Endothelial cell of umbilical vein (primary cell): ENCODE data around the gene MYOZ3. TPM values are rescaled to one million over a fixed set of nuclear protein-coding genes. Genes with fewer than 3 reads are reported as not detected.

Source experiments
- BruUV-seq: library from RNA; stranded (reverse); fragments of 400-500 nt; replicated peaks from 2 replicates; lab custom pipeline; 2021; lab: Mats Ljungman, UMichigan
- CTCF ChIA-PET: fragments of 300-600, 350-600 bp; sonication (Branson Sonifier 250); formaldehyde crosslinking; loops from one replicate; lab custom pipeline; 2021; ENCODE audit warnings: antibody characterized with exemption, inconsistent platforms; lab: Charles Lee
- POLR2A ChIA-PET: fragments of 300-600, 350-600 bp; sonication (Branson Sonifier 250); formaldehyde crosslinking; loops from one replicate; lab custom pipeline; 2021; ENCODE audit warnings: antibody characterized with exemption, inconsistent platforms; lab: Charles Lee
- DNase-seq: peaks from one replicate; pipeline ENCODE4 v3.0.0-alpha.2; 2011; ENCODE audit warnings: low read depth, low spot score
- FAIRE-seq: peaks from 2 replicates; lab custom pipeline; 2011; peaks lifted over from hg19 to GRCh38; lab: Jason Lieb, UNC
- H2AFZ ChIP-seq: 2 replicates; pipeline ENCODE4 v1.6.0; 2012; ENCODE audit warnings: low read depth, low read length, control low read depth, inconsistent platforms
- H3K27ac ChIP-seq: 2 replicates; pipeline ENCODE4 v1.5.1; 2011; ENCODE audit warnings: low read depth, mild to moderate bottlenecking, control low read depth, low read length, moderate library complexity; ENCODE audit not compliant: insufficient read depth
- H3K27me3 ChIP-seq, 2 experiments: 2 replicates each; pipeline versions ENCODE4 v1.6.0 to v1.6.1; 2011; ENCODE audit warnings: low read length in 2 of 2, mixed read lengths in 1 of 2; ENCODE audit not compliant: control insufficient read depth in 2 of 2, insufficient read depth in 2 of 2
- H3K36me3 ChIP-seq, 2 experiments: 2 replicates in 1 of 2; 3 replicates in 1 of 2; pipeline ENCODE4 v1.5.1; 2011; ENCODE audit warnings: low read length in 2 of 2, mild to moderate bottlenecking in 1 of 2, moderate library complexity in 1 of 2; ENCODE audit not compliant: control insufficient read depth in 2 of 2, insufficient read depth in 2 of 2; ENCODE audit errors: extremely low read depth in 1 of 2
- H3K4me1 ChIP-seq: 3 replicates; pipeline ENCODE4 v1.5.1; 2011; ENCODE audit warnings: mild to moderate bottlenecking, low read length; ENCODE audit not compliant: control insufficient read depth, insufficient read depth; ENCODE audit errors: extremely low read depth
- H3K4me2 ChIP-seq: 2 replicates; pipeline ENCODE4 v1.6.1; 2011; ENCODE audit warnings: low read length, control low read depth, mixed read lengths; ENCODE audit not compliant: insufficient read depth
- H3K4me3 ChIP-seq, 3 experiments: fragments of 200-600 bp in 1 of 3; sonication (generic), shearing (Covaris generic) in 1 of 3; replicated peaks in 1 of 3; 2 replicates each; pipeline ENCODE4 v1.5.1; 2011 to 2016; ENCODE audit warnings: control low read depth in 3 of 3, low read length in 3 of 3, mild to moderate bottlenecking in 2 of 3, inconsistent platforms in 1 of 3, low read depth in 1 of 3, moderate library complexity in 1 of 3; ENCODE audit not compliant: insufficient read depth in 1 of 3
- H3K79me2 ChIP-seq: 2 replicates; pipeline ENCODE4 v1.6.0; 2012; ENCODE audit warnings: low read length, inconsistent platforms; ENCODE audit not compliant: control insufficient read depth, insufficient read depth
- H3K9ac ChIP-seq: replicated peaks from 2 replicates; pipeline ENCODE3; 2011; ENCODE audit warnings: low read length, control low read depth; ENCODE audit not compliant: insufficient read depth; ENCODE audit errors: extremely low read depth
- H3K9me1 ChIP-seq: replicated peaks from 3 replicates; pipeline ENCODE4 v1.6.0; 2011; ENCODE audit warnings: mild to moderate bottlenecking, low read length; ENCODE audit not compliant: control insufficient read depth, insufficient read depth; ENCODE audit errors: extremely low read depth
- H3K9me3 ChIP-seq: replicated peaks from 2 replicates; pipeline ENCODE4 v1.5.1; 2012; ENCODE audit warnings: low read length, inconsistent platforms; ENCODE audit not compliant: control insufficient read depth, insufficient read depth
- H4K20me1 ChIP-seq: replicated peaks from 2 replicates; pipeline ENCODE3; 2011; ENCODE audit warnings: mild to moderate bottlenecking, low read length; ENCODE audit not compliant: control insufficient read depth, insufficient read depth; ENCODE audit errors: extremely low read depth
- EZH2 ChIP-seq: IDR thresholded peaks from 2 replicates; pipeline ENCODE4 v1.6.1; 2012; ENCODE audit warnings: borderline replicate concordance, low read depth, mild to moderate bottlenecking, moderate library complexity, low read length, inconsistent platforms; ENCODE audit not compliant: severe bottlenecking
- FOS ChIP-seq: IDR thresholded peaks from 2 replicates; pipeline ENCODE4 v1.6.1; 2011; ENCODE audit warnings: mild to moderate bottlenecking, low read length, moderate library complexity, borderline replicate concordance; ENCODE audit not compliant: insufficient read depth
- GATA2 ChIP-seq: IDR thresholded peaks from 2 replicates; pipeline ENCODE4 v1.7.0; 2011; ENCODE audit warnings: low read depth, mild to moderate bottlenecking, moderate library complexity, mixed read lengths, low read length; ENCODE audit not compliant: insufficient read length, insufficient read depth
- JUN ChIP-seq: IDR thresholded peaks from 2 replicates; pipeline ENCODE4 v1.6.1; 2011; ENCODE audit warnings: borderline replicate concordance, low read depth; ENCODE audit not compliant: insufficient read length, insufficient read depth
- MYC ChIP-seq: IDR thresholded peaks from one replicate; pipeline ENCODE4 v1.6.1; 2011; ENCODE audit warnings: mild to moderate bottlenecking, low read depth, low read length
- POLR2A ChIP-seq: IDR thresholded peaks from 2 replicates; pipeline ENCODE4 v1.6.1; 2012; ENCODE audit warnings: low read depth, mild to moderate bottlenecking, control low read depth, low read length
- POLR2AphosphoS5 ChIP-seq: IDR thresholded peaks from 2 replicates; pipeline ENCODE4 v1.6.1; 2012; ENCODE audit warnings: low read depth, mild to moderate bottlenecking, control low read depth, low read length, moderate library complexity; ENCODE audit not compliant: insufficient read depth
- dilution Hi-C: fragments of 300-500 bp; cut with MboI; formaldehyde crosslinking; loops from one replicate; pipeline ENCODE4 v1.15.0; 2019; ENCODE audit warnings: low sequenced_read_pairs; ENCODE audit not compliant: extremely low pct_ligation_motif_present
- intact Hi-C: fragments of 100-400 bp; cut with micrococcal nuclease; formaldehyde crosslinking; loops from one replicate; pipeline ENCODE4 v1.10.0; 2022
- polyA plus RNA-seq, 4 experiments: library from polyadenylated mRNA; depleted of rRNA in 3 of 4; stranded (reverse) in 3 of 4; unstranded in 1 of 4; fragments of >200 nt; gene quantifications; 2 replicates each; pipeline versions ENCODE4 v1.2.1 to v1.2.3, GENCODE V29; 2011 to 2012; ENCODE audit warnings: missing spikeins in 1 of 4
- total RNA-seq: library from RNA; stranded (reverse); gene quantifications from 2 replicates; pipeline ENCODE4 v1.2.3, GENCODE V29; 2021
- TF ChIP-seq, protein P1 (sequence below), 2 donors: IDR thresholded peaks; 1 replicate in 1 of 2; 2 replicates in 1 of 2; pipeline ENCODE4 v1.5.1; 2011; ENCODE audit warnings: low read length in 2 of 2, mild to moderate bottlenecking in 2 of 2, moderate library complexity in 2 of 2, control low read depth in 1 of 2, inconsistent platforms in 1 of 2, low read depth in 1 of 2; ENCODE audit not compliant: insufficient read depth in 1 of 2; ENCODE audit errors: extremely low read depth in 1 of 2
- TF ChIP-seq, protein P2 (sequence below): IDR thresholded peaks from 2 replicates; pipeline ENCODE4 v1.6.1; 2011; ENCODE audit not compliant: insufficient read depth, insufficient read length

The MYOZ3 gene
- total and polyA plus RNA-seq, 2 donors (not counting 3 experiments of a cell fraction or from before 2014, with no cell fraction given) = 0.43 to 1.1 TPM

DNA sequence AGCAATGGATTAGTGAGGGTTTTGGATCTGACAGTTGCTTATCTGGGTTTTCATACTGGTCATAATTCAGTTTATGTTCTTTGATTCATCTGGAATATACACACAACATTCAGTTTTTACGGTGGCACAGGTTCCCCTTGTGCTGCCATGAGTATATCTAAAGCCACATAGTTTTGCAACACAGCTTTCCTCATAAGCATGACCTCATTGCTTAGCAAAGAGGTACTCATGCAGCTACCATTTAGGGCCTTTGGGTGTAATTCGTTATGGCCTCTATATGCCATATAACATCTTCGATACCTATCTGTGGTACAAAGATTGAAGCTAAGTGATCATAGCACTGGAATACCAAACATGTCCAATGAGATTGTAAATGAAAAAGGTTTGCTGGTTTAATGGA, 42.7 kb downstream of the MYOZ3 start:
- no peak overlapping the region for H3K4me3 ChIP-seq
- H3K4me1 ChIP-seq = peaks cover 23% of the 10 kb centered on the region
- no peak overlapping the region for H3K4me2 ChIP-seq
- intact Hi-C loops = loop anchor here (5.0 kb wide), 1 partner anchor 246 kb away; no protein-coding TSS in a partner anchor
- no peak overlapping the region for H3K9ac ChIP-seq
- CTCF ChIA-PET = interaction anchor here (0.6 to 2.1 kb wide), 4 partner anchors 22 to 143 kb away, joined by 3 to 14 read pairs (median 4); partner anchors contain the start of gene SMIM3
- H3K27me3 ChIP-seq = peaks cover 3 to 6% of the 10 kb centered on the region in 2 experiments
- H3K27ac ChIP-seq = no peak overlapping the region
- dilution Hi-C loops = no loop called here
- FAIRE-seq = no peak
- H3K9me1 ChIP-seq = no peaks in the 10 kb centered on the region
- BruUV-seq = no TSS peak
- no peak for DNase-seq
- H4K20me1 ChIP-seq = no peaks in the 10 kb centered on the region
- peaks cover 0 to under 1% of the 10 kb centered on the region in 2 experiments for H3K36me3 ChIP-seq
- no peaks in the 10 kb centered on the region for H3K9me3 ChIP-seq
- TF ChIP-seq, protein P1, sequence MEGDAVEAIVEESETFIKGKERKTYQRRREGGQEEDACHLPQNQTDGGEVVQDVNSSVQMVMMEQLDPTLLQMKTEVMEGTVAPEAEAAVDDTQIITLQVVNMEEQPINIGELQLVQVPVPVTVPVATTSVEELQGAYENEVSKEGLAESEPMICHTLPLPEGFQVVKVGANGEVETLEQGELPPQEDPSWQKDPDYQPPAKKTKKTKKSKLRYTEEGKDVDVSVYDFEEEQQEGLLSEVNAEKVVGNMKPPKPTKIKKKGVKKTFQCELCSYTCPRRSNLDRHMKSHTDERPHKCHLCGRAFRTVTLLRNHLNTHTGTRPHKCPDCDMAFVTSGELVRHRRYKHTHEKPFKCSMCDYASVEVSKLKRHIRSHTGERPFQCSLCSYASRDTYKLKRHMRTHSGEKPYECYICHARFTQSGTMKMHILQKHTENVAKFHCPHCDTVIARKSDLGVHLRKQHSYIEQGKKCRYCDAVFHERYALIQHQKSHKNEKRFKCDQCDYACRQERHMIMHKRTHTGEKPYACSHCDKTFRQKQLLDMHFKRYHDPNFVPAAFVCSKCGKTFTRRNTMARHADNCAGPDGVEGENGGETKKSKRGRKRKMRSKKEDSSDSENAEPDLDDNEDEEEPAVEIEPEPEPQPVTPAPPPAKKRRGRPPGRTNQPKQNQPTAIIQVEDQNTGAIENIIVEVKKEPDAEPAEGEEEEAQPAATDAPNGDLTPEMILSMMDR (IDR thresholded peaks at IDR 0.05; ENCODE audit: extremely low read depth in 1 of 2, insufficient read depth in 1 of 2, low read depth in 1 of 2, low read length in 2 of 2) = no peak
- TF ChIP-seq FOS = no peak
- TF ChIP-seq POLR2AphosphoS5 = no peak
- TF ChIP-seq POLR2A = no peak
- no peak for TF ChIP-seq GATA2
- no peak for TF ChIP-seq JUN
- TF ChIP-seq, protein P2, sequence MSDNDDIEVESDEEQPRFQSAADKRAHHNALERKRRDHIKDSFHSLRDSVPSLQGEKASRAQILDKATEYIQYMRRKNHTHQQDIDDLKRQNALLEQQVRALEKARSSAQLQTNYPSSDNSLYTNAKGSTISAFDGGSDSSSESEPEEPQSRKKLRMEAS = no peak
- TF ChIP-seq MYC = no peak
- no peak for TF ChIP-seq EZH2
- POLR2A ChIA-PET = no interaction called here
- H3K79me2 ChIP-seq = peaks cover 19% of the 10 kb centered on the region
- no peak overlapping the region for H2AFZ ChIP-seq
